Heart left ventricle (tissue), 13 donors: ENCODE results near the gene SPECC1L.
"Not testable (repeated sequence)": the region's sequence is repeated elsewhere in the genome, so short reads cannot be mapped to it uniquely, and the experiment has no call there.

Experiments
- POLR2A ChIP-seq, 2 donors: fragments of 450-650 bp; IDR thresholded peaks; one replicate each; pipeline ENCODE4 v1.6.1; 2017; ENCODE audit warnings: antibody characterized with exemption in 2 of 2, mild to moderate bottlenecking in 2 of 2, moderate library complexity in 2 of 2
- TF ChIP-seq, protein P1 (sequence below), 12 donors: fragments of 200-600 bp; sonication (generic) in 4 of 12; IDR thresholded peaks; one replicate each; pipeline versions ENCODE4 v1.5.0 to v1.8.0; 2018 to 2022; ENCODE audit warnings: antibody characterized with exemption in 12 of 12, mild to moderate bottlenecking in 5 of 12
- donor health status: ischemic (EF 13 %, LVEDD 7.1; RV severe dilation, severe dysfunction).
- donor health status: DM: no; HTN: yes; CAD: no.
- donor health status: DM: no; HTN: no; CAD: no.
- donor health status: ischemic (EF 25% LVEDD 6.9; RV normal size, moderate dysfunction).
- donor health status: ischemic (EF 25% LVEDD 5.7; RV mildly dilated, moderate dysfunction).
- donor health status: ischemic (EF 35%, LVEDD 5.7; RV mildly dilated, moderate dysfunction).
- donor health status: nonischemic (EF 11% LVEDD 7.7; RV severe dilation, severe dysfunction).
- donor health status: DM: yes; HTN: yes; CAD: no.
- donor health status: PGD.
- donor health status: ischemic (EF 29% LVEDD 5.4; RV normal size, mild dysfunction).
- donor health status: nonischemic (EF 23%, LVEDD 6.1; RV moderate dilation, normal function).

DNA sequence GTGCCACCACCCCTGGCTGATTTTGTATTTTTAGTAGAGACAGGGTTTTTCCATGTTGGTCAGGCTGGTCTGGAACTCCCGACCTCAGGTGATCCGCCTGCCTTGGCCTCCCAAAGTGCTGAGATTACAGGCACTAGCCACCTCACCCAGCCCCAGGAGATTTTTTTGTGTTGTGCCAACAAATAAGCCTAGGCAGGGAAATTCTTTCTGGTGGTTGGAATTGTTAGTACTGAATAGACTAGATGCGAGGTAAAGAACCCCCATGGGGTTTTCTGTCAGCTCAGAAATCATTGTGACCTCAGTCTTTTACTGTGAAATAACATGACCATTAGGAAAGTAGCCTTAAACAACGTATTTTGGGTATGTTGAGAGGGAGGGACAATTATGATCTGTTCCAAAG, 3.3 kb downstream of the SPECC1L start:
- not testable (repeated sequence) for TF ChIP-seq POLR2A (IDR thresholded peaks at IDR 0.05)
- TF ChIP-seq, protein P1, sequence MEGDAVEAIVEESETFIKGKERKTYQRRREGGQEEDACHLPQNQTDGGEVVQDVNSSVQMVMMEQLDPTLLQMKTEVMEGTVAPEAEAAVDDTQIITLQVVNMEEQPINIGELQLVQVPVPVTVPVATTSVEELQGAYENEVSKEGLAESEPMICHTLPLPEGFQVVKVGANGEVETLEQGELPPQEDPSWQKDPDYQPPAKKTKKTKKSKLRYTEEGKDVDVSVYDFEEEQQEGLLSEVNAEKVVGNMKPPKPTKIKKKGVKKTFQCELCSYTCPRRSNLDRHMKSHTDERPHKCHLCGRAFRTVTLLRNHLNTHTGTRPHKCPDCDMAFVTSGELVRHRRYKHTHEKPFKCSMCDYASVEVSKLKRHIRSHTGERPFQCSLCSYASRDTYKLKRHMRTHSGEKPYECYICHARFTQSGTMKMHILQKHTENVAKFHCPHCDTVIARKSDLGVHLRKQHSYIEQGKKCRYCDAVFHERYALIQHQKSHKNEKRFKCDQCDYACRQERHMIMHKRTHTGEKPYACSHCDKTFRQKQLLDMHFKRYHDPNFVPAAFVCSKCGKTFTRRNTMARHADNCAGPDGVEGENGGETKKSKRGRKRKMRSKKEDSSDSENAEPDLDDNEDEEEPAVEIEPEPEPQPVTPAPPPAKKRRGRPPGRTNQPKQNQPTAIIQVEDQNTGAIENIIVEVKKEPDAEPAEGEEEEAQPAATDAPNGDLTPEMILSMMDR (IDR thresholded peaks at IDR 0.05), result not testable (repeated sequence)
